Esophagus squamous epithelium (tissue), 5 donors: Measurements from ENCODE around the gene PXDC1. TPM values are rescaled to one million over a fixed set of nuclear protein-coding genes. Genes with fewer than 3 reads are reported as not detected.

ENCODE experiments used
- DNase-seq: peaks from one replicate; lab custom pipeline; 2025; lab: John Stamatoyannopoulos, UW
- H3K27ac ChIP-seq, 4 donors: fragments of 200-600 bp; sonication (generic); one replicate each; pipeline ENCODE4 v1.5.1; 2016 to 2019; ENCODE audit warnings: mild to moderate bottlenecking in 1 of 4
- H3K27me3 ChIP-seq, 4 donors: fragments of 200-600 bp; sonication (generic); 1 replicate in 3 of 4; 2 replicates in 1 of 4; pipeline versions ENCODE4 v1.5.1 to v1.6.0; 2017 to 2021; ENCODE audit warnings: antibody characterized with exemption in 1 of 4
- H3K36me3 ChIP-seq, 3 donors: fragments of 200-600 bp; sonication (generic); one replicate each; pipeline ENCODE4 v1.5.1; 2016 to 2019
- H3K4me1 ChIP-seq, 3 donors: fragments of 200-600 bp; sonication (generic); one replicate each; pipeline ENCODE4 v1.5.1; 2017 to 2019
- H3K4me3 ChIP-seq, 4 donors: fragments of 200-600 bp; sonication (generic); 1 replicate in 3 of 4; 2 replicates in 1 of 4; pipeline ENCODE4 v1.5.1; 2016 to 2019; ENCODE audit warnings: mild to moderate bottlenecking in 2 of 4, moderate library complexity in 1 of 4
- H3K9me3 ChIP-seq, 3 donors: fragments of 200-600 bp; sonication (generic); one replicate each; pipeline ENCODE4 v1.5.1; 2016 to 2019
- CTCF ChIP-seq, 6 experiments: fragments of 450-650 bp in 4 of 6; fragments of 200-600 bp in 2 of 6; sonication (generic) in 2 of 6; IDR thresholded peaks; one replicate each; pipeline ENCODE4 v1.5.1; 2016 to 2019; ENCODE audit warnings: antibody characterized with exemption in 6 of 6, mild to moderate bottlenecking in 4 of 6, moderate library complexity in 4 of 6
- POLR2A ChIP-seq, 4 donors: fragments of 450-650 bp; IDR thresholded peaks; one replicate each; pipeline ENCODE4 v1.6.1; 2017; ENCODE audit warnings: antibody characterized with exemption in 4 of 4, mild to moderate bottlenecking in 4 of 4, moderate library complexity in 3 of 4
- WGBS, 2 donors: methylation state at CpG; one replicate each; pipeline ENCODE4 v1.1.5; 2018; 5-methylcytosine and 5-hydroxymethylcytosine counted together
- intact Hi-C: fragments of 100-400 bp; cut with DNase I; formaldehyde crosslinking; loops from one replicate; pipeline ENCODE4 v1.15.0; 2022
- total RNA-seq, 4 donors: library from RNA; depleted of rRNA; stranded (reverse); fragments of >200 nt; gene quantifications; one replicate each; pipeline ENCODE4 v1.1.0, GENCODE V29; 2016
- donor health status: DM: yes; HTN: yes; CAD: no.

Gene PXDC1
- total RNA-seq, 4 donors from 2014 or later, result 12.1 to 58.0 (median 24.0) TPM

- Histone ChIP-seq H3K36me3 (no peaks in the 10 kb centered on the region), H3K9me3 (no peaks in the 10 kb centered on the region), H3K27ac (no peak overlapping the region), H3K27me3 (no peaks in the 10 kb centered on the region), H3K4me1 (no peaks in the 10 kb centered on the region), H3K4me3 (no peak overlapping the region)
- intact Hi-C loops, result no loop called here
- WGBS, 2 donors, result 74 to 83% methylated on average over 4 of the region's 4 CpGs
- no peak for DNase-seq
- TF ChIP-seq POLR2A (IDR thresholded peaks at IDR 0.05), result no peak
These were observed 34.6 kb upstream of the PXDC1 start for GRCh38 chr6:3786141-3786540.

GRCh38 chr6:3785745-3786098 lies 34.2 kb upstream of the PXDC1 start:
- 79 to 82% methylated on average over 5 of the region's 5 CpGs for WGBS, 2 donors
- Histone ChIP-seq H3K36me3 (no peaks in the 10 kb centered on the region), H3K27ac (no peak overlapping the region), H3K27me3 (no peaks in the 10 kb centered on the region), H3K9me3 (no peaks in the 10 kb centered on the region), H3K4me3 (no peak overlapping the region), H3K4me1 (no peaks in the 10 kb centered on the region)
- TF ChIP-seq POLR2A (IDR thresholded peaks at IDR 0.05), result no peak
- TF ChIP-seq CTCF (IDR thresholded peaks at IDR 0.05), result no peak
- no peak for DNase-seq
- intact Hi-C loops, result no loop called here

DNA sequence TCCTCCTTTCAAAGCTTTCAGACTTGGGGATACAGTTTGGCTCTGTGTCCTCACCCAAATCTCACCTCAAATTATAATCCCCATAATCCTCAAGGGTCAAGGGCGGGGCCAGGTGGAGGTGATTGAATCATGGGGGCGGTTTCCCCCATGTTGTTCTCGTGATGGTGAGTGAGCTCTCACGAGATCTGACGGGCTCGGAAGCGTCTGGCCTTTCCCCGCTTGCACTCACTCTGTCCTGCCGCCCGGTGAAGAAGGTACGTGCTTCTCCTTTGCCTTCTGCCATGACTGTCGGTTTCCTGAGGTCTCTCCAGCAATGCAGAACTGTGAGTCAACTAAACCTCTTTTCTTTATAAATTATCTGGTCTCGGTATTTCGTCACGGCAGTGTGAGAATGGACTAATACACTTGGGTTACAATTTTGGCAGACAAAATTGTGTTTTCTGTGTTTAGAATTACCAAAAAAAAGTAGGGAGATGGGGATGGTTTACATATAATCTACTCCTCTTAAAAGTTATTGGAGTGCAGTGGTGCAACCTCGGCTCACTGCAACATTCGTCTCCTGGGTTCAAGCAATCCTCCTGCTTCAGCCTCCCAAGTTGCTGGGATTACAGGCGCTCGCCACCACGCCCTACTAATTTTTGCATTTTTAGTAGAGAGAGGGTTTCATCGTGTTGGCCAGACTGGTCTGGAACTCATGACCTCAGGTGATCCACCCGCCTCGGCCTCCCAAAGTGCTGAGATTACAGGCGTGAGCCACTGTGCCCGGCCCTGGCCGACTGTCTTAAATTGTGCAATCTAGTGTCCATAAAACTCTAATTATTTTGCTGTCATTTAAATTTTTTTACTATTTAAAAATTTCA lies 33.6 kb upstream of the PXDC1 start:
- DNase-seq, result no peak
- TF ChIP-seq POLR2A (IDR thresholded peaks at IDR 0.05), result no peak
- no peak for TF ChIP-seq CTCF (IDR thresholded peaks at IDR 0.05)
- Histone ChIP-seq H3K27me3 (no peaks in the 10 kb centered on the region), H3K4me1 (no peaks in the 10 kb centered on the region), H3K4me3 (no peak overlapping the region), H3K9me3 (no peaks in the 10 kb centered on the region), H3K36me3 (no peaks in the 10 kb centered on the region), H3K27ac (no peak overlapping the region)
- WGBS, 2 donors, result 87% methylated on average over 22 to 26 of the region's 26 CpGs
- intact Hi-C loops, result no loop called here

- H3K9me3 ChIP-seq, result no peaks in the 10 kb centered on the region
- peaks cover 0 to 5% (median 3%) of the 10 kb centered on the region in 3 donors for H3K4me1 ChIP-seq
- no peaks in the 10 kb centered on the region for H3K36me3 ChIP-seq
- H3K27me3 ChIP-seq, result no peaks in the 10 kb centered on the region
- DNase-seq, result no peak
- WGBS, 2 donors, result 84 to 85% methylated on average over 3 to 6 of the region's 12 CpGs
- H3K27ac ChIP-seq, result no peak overlapping the region
- no peak overlapping the region for H3K4me3 ChIP-seq
- intact Hi-C loops, result no loop called here
- TF ChIP-seq CTCF (IDR thresholded peaks at IDR 0.05) (no peak), POLR2A (IDR thresholded peaks at IDR 0.05) (no peak)
These were observed 32.9 kb upstream of the PXDC1 start for GRCh38 chr6:3784423-3784822.

GRCh38 chr6:3782876-3783832 lies 31.6 kb upstream of the PXDC1 start:
- H3K27me3 ChIP-seq, result no peaks in the 10 kb centered on the region
- 67 to 81% methylated on average over 13 to 15 of the region's 17 CpGs for WGBS, 2 donors
- no peaks in the 10 kb centered on the region for H3K9me3 ChIP-seq
- DNase-seq, result no peak
- TF ChIP-seq POLR2A (IDR thresholded peaks at IDR 0.05), result no peak
- no peak for TF ChIP-seq CTCF (IDR thresholded peaks at IDR 0.05)
- H3K4me1 ChIP-seq, result peaks cover 0 to 17% (median 7%) of the 10 kb centered on the region in 3 donors
- intact Hi-C loops, result no loop called here
- H3K4me3 ChIP-seq, result no peak overlapping the region
- no peak overlapping the region for H3K27ac ChIP-seq
- H3K36me3 ChIP-seq, result no peaks in the 10 kb centered on the region
